Measurements from ENCODE around the gene TBC1D24. TPM values are rescaled to one million over a fixed set of nuclear protein-coding genes. Genes with fewer than 3 reads are reported as not detected.

The TBC1D24 gene
- total and polyA plus RNA-seq, 2 experiments from 2014 or later, result 5.4 to 21.0 TPM

DNA sequence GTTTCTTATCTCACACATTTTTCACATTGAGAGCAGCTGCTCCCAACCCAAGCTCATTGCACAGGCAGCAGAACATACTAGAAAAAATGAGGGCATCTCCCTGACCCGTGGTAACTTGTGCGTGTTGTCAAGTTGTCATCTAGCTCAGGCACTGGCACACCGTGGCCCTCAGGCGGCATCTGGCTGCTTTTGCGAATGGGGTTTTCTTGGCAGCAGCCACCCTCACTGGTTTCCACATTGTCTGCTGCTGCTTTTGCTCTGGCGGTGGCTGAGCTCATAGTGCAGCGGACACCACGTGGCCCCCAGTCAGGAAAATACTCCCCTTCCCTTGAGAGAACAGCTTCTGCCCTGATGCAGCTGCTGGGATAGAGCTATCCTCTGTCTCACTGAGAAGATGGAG, 24.4 kb upstream of the TBC1D24 start:
- Histone ChIP-seq H3K27ac (ENCODE audit: low read depth) (no peak overlapping the region), H3K4me1 (ENCODE audit: insufficient read depth) (no peaks in the 10 kb centered on the region), H3K4me3 (no peak overlapping the region), H3K27me3 (ENCODE audit: insufficient read depth) (no peaks in the 10 kb centered on the region), H3K36me3 (ENCODE audit: insufficient read depth) (peaks cover 26% of the 10 kb centered on the region), H3K4me2 (no peak overlapping the region), H4K20me1 (replicated peaks; ENCODE audit: insufficient read depth) (no peaks in the 10 kb centered on the region; the same call in 1 of the 2 replicates), H3K79me2 (replicated peaks; ENCODE audit: insufficient read depth) (no peaks in the 10 kb centered on the region), H3F3A (replicated peaks; ENCODE audit: low read depth) (0 out of 2 replicates have a peak, but pooled peaks cover 2% of the 10 kb centered on the region), H2AFZ (no peak overlapping the region), H3K9me2 (ENCODE audit: insufficient read depth) (no peaks in the 10 kb centered on the region)
- no peaks in the 10 kb centered on the region for H3K4me1 Mint-ChIP-seq
- H3K27me3 Mint-ChIP-seq (ENCODE audit: insufficient read depth, low read depth, poor library complexity), result peaks cover 19% of the 10 kb centered on the region
- no peak for DNase-seq (ENCODE audit: low spot score)
- ATAC-seq, result no peak
- H3K4me3 Mint-ChIP-seq, result no peak overlapping the region
- no peak for TF ChIP-seq ZNF331 (CRISPR knock-in tag; IDR thresholded peaks at IDR 0.05; ENCODE audit: low read depth)
- TF ChIP-seq, protein P1, sequence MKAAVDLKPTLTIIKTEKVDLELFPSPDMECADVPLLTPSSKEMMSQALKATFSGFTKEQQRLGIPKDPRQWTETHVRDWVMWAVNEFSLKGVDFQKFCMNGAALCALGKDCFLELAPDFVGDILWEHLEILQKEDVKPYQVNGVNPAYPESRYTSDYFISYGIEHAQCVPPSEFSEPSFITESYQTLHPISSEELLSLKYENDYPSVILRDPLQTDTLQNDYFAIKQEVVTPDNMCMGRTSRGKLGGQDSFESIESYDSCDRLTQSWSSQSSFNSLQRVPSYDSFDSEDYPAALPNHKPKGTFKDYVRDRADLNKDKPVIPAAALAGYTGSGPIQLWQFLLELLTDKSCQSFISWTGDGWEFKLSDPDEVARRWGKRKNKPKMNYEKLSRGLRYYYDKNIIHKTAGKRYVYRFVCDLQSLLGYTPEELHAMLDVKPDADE (IDR thresholded peaks at IDR 0.05), result no peak
- TF ChIP-seq ZNF462 (CRISPR knock-in tag; IDR thresholded peaks at IDR 0.05), result no peak
- TF ChIP-seq EZH2phosphoT487 (IDR thresholded peaks at IDR 0.05; ENCODE audit: unreplicated experiment), result no peak
- TF ChIP-seq NANOG (IDR thresholded peaks at IDR 0.05; ENCODE audit: borderline replicate concordance), result no peak
- TF ChIP-seq REST (IDR thresholded peaks at IDR 0.05; ENCODE audit: unreplicated experiment), result no peak
- no peak for TF ChIP-seq JUNB (IDR thresholded peaks at IDR 0.05; ENCODE audit: unreplicated experiment)
- TF ChIP-seq, protein P2, sequence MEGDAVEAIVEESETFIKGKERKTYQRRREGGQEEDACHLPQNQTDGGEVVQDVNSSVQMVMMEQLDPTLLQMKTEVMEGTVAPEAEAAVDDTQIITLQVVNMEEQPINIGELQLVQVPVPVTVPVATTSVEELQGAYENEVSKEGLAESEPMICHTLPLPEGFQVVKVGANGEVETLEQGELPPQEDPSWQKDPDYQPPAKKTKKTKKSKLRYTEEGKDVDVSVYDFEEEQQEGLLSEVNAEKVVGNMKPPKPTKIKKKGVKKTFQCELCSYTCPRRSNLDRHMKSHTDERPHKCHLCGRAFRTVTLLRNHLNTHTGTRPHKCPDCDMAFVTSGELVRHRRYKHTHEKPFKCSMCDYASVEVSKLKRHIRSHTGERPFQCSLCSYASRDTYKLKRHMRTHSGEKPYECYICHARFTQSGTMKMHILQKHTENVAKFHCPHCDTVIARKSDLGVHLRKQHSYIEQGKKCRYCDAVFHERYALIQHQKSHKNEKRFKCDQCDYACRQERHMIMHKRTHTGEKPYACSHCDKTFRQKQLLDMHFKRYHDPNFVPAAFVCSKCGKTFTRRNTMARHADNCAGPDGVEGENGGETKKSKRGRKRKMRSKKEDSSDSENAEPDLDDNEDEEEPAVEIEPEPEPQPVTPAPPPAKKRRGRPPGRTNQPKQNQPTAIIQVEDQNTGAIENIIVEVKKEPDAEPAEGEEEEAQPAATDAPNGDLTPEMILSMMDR (conservative IDR thresholded peaks at IDR 0.05; ENCODE audit: low read depth in 2 of 2), result no peak
- no peak for TF ChIP-seq STAT1 (IDR thresholded peaks at IDR 0.05; ENCODE audit: unreplicated experiment)
- TF ChIP-seq ZNF114 (CRISPR knock-in tag; IDR thresholded peaks at IDR 0.05), result no peak
- no peak for TF ChIP-seq CREB1 (CRISPR knock-in tag; IDR thresholded peaks at IDR 0.05; ENCODE audit: low read depth)
- no peak for TF ChIP-seq POLR2AphosphoS5 (IDR thresholded peaks at IDR 0.05; ENCODE audit: low read depth)
- no peak for TF ChIP-seq EZH2 (IDR thresholded peaks at IDR 0.05; ENCODE audit: low read depth, unreplicated experiment)
- H3K36me3 Mint-ChIP-seq (ENCODE audit: low read depth), result peaks cover 72% of the 10 kb centered on the region
- H3K9me3 Mint-ChIP-seq, result no peaks in the 10 kb centered on the region
- H3K27ac Mint-ChIP-seq, result no peak overlapping the region
